ENCODE data around the gene PSAPL1. TPM values are rescaled to one million over a fixed set of nuclear protein-coding genes. Genes with fewer than 3 reads are reported as not detected.

PSAPL1 gene
- total RNA-seq, 1 experiment from 2014 or later, result not detected

GRCh38 chr4:7393601-7394575 lies 40.8 kb downstream of the PSAPL1 start:
- no peak for DNase-seq (ENCODE audit: low read depth, low spot score)
- in situ Hi-C loops (cut with HindIII; ENCODE audit: low pct_unique_long_range_greater_than_20kb, low sequenced_read_pairs), result no loop called here

GRCh38 chr4:7392438-7393421 lies 42.0 kb downstream of the PSAPL1 start:
- peak; percentile 33 for DNase-seq (ENCODE audit: low read depth, low spot score)
- in situ Hi-C loops (cut with HindIII; ENCODE audit: low pct_unique_long_range_greater_than_20kb, low sequenced_read_pairs), result no loop called here

DNA sequence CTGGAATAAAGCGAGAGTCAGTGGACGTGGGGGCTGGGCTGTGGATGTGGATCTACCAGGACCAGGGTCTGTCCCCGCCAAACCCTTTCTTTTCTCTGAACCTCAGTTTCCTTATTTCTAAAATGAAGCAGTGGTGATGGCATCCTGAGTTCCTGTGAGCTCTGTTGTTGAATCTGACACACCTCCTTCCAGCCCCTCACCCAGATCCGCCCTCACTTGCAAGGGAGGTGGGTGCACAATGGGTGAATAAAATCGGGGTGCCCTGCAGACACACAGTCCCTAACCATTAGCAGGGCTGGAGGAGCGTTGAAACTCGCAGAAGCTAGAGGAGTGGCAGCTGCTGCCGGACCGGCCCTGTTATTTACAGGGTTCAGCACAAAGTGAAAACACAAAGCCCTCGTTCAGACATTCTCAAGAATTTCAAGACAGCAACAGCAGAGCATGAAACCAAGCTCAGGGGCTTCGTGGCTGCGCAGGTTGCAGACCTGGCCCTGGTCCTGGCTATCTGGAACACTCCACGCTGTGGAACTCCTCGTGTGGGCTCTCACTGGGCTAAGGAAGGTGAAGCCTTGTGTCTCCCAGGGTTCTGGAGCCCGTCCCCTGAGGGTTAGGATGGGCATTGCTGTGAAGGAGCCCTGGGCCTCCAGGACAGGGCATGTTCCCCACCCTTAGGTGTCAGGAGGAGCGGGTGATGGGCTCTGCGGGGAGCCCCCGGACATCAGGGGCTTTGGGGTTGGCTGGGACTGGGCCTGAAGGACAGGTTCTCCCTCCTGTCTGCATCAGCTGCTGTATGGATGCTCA lies 42.9 kb downstream of the PSAPL1 start:
- in situ Hi-C loops (cut with HindIII; ENCODE audit: low pct_unique_long_range_greater_than_20kb, low sequenced_read_pairs), result no loop called here
- no peak for DNase-seq (ENCODE audit: low read depth, low spot score)

DNA sequence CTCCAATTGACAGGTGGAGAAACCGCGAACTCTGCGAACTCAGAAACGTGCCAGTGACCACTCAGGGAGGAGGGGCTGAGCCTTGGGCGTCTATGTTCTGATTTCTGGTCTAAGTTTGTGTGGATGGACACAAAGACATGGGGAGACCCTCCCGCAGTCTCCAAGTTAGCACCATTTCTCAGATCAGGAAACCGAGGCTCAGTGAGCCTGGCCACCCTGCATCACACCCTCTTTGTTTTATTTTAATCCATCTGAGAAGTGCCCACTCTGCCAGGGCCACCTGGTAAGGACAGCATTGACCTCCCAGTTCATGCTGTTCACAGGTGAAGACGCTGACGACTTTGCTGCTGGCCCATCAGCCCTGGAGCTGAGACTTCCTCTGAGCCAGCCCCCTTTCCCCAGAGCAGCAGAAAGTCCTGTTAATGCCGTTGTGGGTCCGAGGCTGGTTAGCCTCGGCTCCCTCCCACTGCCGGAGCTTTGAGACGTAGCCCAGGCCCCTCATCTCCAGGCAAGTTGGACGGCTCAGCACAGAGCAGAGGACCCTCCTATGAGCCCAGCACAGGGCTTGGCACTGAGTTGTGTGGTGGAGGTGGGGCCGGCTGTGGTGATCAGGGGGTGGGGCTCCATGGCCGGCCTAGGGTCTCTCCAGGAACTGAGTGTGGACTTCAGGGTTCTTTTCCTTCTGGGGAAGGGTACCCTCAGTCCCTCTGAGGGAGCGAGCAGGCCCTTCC lies 43.7 kb downstream of the PSAPL1 start:
- no peak for DNase-seq (ENCODE audit: low read depth, low spot score)
- in situ Hi-C loops (cut with HindIII; ENCODE audit: low pct_unique_long_range_greater_than_20kb, low sequenced_read_pairs), result no loop called here

GRCh38 chr4:7390336-7390735 lies 44.4 kb downstream of the PSAPL1 start:
- no peak for DNase-seq (ENCODE audit: low read depth, low spot score)
- in situ Hi-C loops (cut with HindIII; ENCODE audit: low pct_unique_long_range_greater_than_20kb, low sequenced_read_pairs), result no loop called here

GRCh38 chr4:7389719-7390118 lies 45.0 kb downstream of the PSAPL1 start:
- no peak for DNase-seq (ENCODE audit: low read depth, low spot score)
- in situ Hi-C loops (cut with HindIII; ENCODE audit: low pct_unique_long_range_greater_than_20kb, low sequenced_read_pairs), result no loop called here

DNA sequence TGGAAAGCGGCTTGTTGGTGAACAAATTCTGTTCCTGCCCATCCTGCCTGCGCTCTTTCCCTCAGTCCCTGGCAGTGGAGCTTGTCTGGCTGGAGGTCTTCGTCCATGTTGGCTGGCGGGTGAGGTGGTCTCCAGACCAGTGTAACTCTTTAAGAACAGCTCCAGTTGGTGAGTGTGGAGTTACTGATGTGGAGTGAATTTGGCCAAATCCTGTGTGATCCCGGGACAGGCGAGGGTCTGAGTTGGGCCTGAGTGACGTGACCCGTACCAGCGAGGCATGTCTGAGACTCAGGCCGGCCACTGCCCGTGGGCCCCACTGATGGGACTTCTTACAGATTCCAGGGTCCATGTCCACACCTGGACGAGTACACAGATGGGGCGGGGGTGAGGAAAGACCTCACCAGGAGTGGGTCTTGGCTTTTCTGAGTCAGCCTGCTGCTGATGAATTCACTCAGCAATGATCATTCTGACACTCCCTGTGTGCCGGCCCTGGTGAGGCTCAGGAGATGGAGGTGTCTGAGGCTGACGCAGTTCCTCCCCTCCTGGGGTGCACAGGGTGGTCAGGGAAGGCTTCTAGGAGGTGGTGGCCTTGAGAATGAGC lies 45.5 kb downstream of the PSAPL1 start:
- in situ Hi-C loops (cut with HindIII; ENCODE audit: low pct_unique_long_range_greater_than_20kb, low sequenced_read_pairs), result no loop called here
- DNase-seq (ENCODE audit: low read depth, low spot score), result no peak

DNA sequence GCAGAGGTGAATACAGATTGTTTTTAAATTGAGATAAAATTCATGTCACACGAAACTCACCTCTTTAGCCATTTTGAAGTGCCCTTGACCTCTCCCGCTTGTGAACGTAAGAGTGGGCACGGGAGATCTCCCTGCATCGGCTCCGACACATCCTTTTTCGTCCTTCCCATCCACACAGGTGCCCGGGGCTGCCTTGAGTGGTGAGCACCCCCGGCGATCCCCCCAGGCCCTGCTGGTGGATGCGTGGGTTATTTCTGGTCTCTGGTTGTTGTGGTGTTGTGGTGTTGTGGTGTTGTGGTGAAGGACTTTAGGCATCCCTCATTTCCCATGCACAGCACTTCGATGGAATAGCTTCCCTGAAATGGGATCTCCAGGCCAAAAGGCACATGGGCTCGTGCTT lies 46.1 kb downstream of the PSAPL1 start:
- in situ Hi-C loops (cut with HindIII; ENCODE audit: low pct_unique_long_range_greater_than_20kb, low sequenced_read_pairs), result no loop called here
- no peak for DNase-seq (ENCODE audit: low read depth, low spot score)

DNA sequence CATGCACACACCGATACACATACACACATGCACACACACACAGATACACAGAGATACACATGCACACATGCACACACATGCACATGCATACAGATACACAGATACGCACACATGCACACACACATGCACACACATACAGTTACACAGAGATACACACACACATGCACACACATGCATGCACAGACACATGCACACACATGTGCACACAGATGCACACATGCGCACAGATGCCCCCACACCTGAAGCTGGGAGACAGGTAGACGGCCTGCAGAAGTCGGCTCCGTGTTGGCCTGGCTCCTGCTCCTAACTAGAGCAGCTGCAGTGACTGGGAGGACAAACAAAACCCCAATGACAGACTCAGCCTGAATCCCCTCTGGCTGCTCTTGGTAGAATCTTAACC lies 46.8 kb downstream of the PSAPL1 start:
- no peak for DNase-seq (ENCODE audit: low read depth, low spot score)

GRCh38 chr4:7384929-7385890 lies 49.5 kb downstream of the PSAPL1 start:
- in situ Hi-C loops (cut with HindIII; ENCODE audit: low pct_unique_long_range_greater_than_20kb, low sequenced_read_pairs), result no loop called here
- DNase-seq (ENCODE audit: low read depth, low spot score), result no peak

More for the DNA sequence above, 46.8 kb downstream of the PSAPL1 start:
- in situ Hi-C loops (cut with HindIII; ENCODE audit: low pct_unique_long_range_greater_than_20kb, low sequenced_read_pairs), result no loop called here

GRCh38 chr4:7384003-7384928 lies 50.5 kb downstream of the PSAPL1 start:
- DNase-seq (ENCODE audit: low read depth, low spot score), result no peak

GRCh38 chr4:7383266-7383665 lies 51.5 kb downstream of the PSAPL1 start:
- DNase-seq (ENCODE audit: low read depth, low spot score), result no peak
- in situ Hi-C loops (cut with HindIII; ENCODE audit: low pct_unique_long_range_greater_than_20kb, low sequenced_read_pairs), result no loop called here

More at GRCh38 chr4:7384003-7384928, 50.5 kb downstream of the PSAPL1 start:
- in situ Hi-C loops (cut with HindIII; ENCODE audit: low pct_unique_long_range_greater_than_20kb, low sequenced_read_pairs), result no loop called here

GRCh38 chr4:7382634-7383014 lies 52.1 kb downstream of the PSAPL1 start:
- in situ Hi-C loops (cut with HindIII; ENCODE audit: low pct_unique_long_range_greater_than_20kb, low sequenced_read_pairs), result no loop called here
- no peak for DNase-seq (ENCODE audit: low read depth, low spot score)

- DNase-seq (ENCODE audit: low read depth, low spot score), result no peak
- in situ Hi-C loops (cut with HindIII; ENCODE audit: low pct_unique_long_range_greater_than_20kb, low sequenced_read_pairs), result no loop called here
Measured at GRCh38 chr4:7381890-7382633, 52.7 kb downstream of the PSAPL1 start.
